Measurements from ENCODE around the gene DMAC2. TPM values are rescaled to one million over a fixed set of nuclear protein-coding genes. Genes with fewer than 3 reads are reported as not detected.

Gene DMAC2
- total and polyA plus RNA-seq, 2 donors from 2014 or later, result 43.9 to 73.9 TPM

GRCh38 chr19:41414461-41414860 is 25.3 kb downstream of the DMAC2 start:
- Histone ChIP-seq H3K27me3 (ENCODE audit: control insufficient read depth, insufficient read depth, low read length) (no peaks in the 10 kb centered on the region), H3K9ac (ENCODE audit: low read length in 3 of 3) (no peak overlapping the region), H3K4me3 (ENCODE audit: low read length in 3 of 3) (no peak overlapping the region), H3K9me3 (ENCODE audit: control insufficient read depth in 2 of 3, insufficient read depth in 1 of 3, low read length in 3 of 3) (no peaks in the 10 kb centered on the region), H3K27ac (ENCODE audit: low read depth in 2 of 2, low read length in 2 of 2) (no peak overlapping the region), H3K4me1 (ENCODE audit: control insufficient read depth in 2 of 3, insufficient read depth in 2 of 3, low read depth in 1 of 3, low read length in 3 of 3) (peaks cover 0 to 4% (median 0%) of the 10 kb centered on the region in 3 donors), H3K36me3 (ENCODE audit: control insufficient read depth in 2 of 3, insufficient read depth in 3 of 3, low read length in 3 of 3) (peaks cover 2 to 50% (median 27%) of the 10 kb centered on the region in 3 donors)
- no peak for FAIRE-seq
- TF ChIP-seq CTCF (IDR thresholded peaks at IDR 0.05; ENCODE audit: borderline replicate concordance, extremely low read depth, insufficient read depth), result no peak
- intact Hi-C loops (cut with DNase I), result no loop called here
- no peak for DNase-seq

GRCh38 chr19:41413947-41414346 is 25.8 kb downstream of the DMAC2 start:
- H3K9me3 ChIP-seq (ENCODE audit: control insufficient read depth in 2 of 3, insufficient read depth in 1 of 3, low read length in 3 of 3), result no peaks in the 10 kb centered on the region
- no peak overlapping the region for H3K27ac ChIP-seq (ENCODE audit: low read depth in 2 of 2, low read length in 2 of 2)
- no peak overlapping the region for H3K4me3 ChIP-seq (ENCODE audit: low read length in 3 of 3)
- DNase-seq, result peak in 1 of 5 donors; percentile 60
- intact Hi-C loops (cut with DNase I), result no loop called here
- FAIRE-seq, result no peak
- no peaks in the 10 kb centered on the region for H3K27me3 ChIP-seq (ENCODE audit: control insufficient read depth, insufficient read depth, low read length)
- no peak overlapping the region for H3K9ac ChIP-seq (ENCODE audit: low read length in 3 of 3)
- H3K4me1 ChIP-seq (ENCODE audit: control insufficient read depth in 2 of 3, insufficient read depth in 2 of 3, low read depth in 1 of 3, low read length in 3 of 3), result peaks cover 0 to 4% (median 0%) of the 10 kb centered on the region in 3 donors
- peaks cover 0 to 47% (median 24%) of the 10 kb centered on the region in 3 donors for H3K36me3 ChIP-seq (ENCODE audit: control insufficient read depth in 2 of 3, insufficient read depth in 3 of 3, low read length in 3 of 3)
- no peak for TF ChIP-seq CTCF (IDR thresholded peaks at IDR 0.05; ENCODE audit: borderline replicate concordance, extremely low read depth, insufficient read depth)

- Histone ChIP-seq H3K27me3 (ENCODE audit: control insufficient read depth, insufficient read depth, low read length) (no peaks in the 10 kb centered on the region), H3K4me3 (ENCODE audit: low read length in 3 of 3) (no peak overlapping the region), H3K9ac (ENCODE audit: low read length in 3 of 3) (no peak overlapping the region), H3K36me3 (ENCODE audit: control insufficient read depth in 2 of 3, insufficient read depth in 3 of 3, low read length in 3 of 3) (peaks cover 0 to 42% (median 20%) of the 10 kb centered on the region in 3 donors), H3K4me1 (ENCODE audit: control insufficient read depth in 2 of 3, insufficient read depth in 2 of 3, low read depth in 1 of 3, low read length in 3 of 3) (peaks cover 0 to 4% (median 0%) of the 10 kb centered on the region in 3 donors), H3K27ac (ENCODE audit: low read depth in 2 of 2, low read length in 2 of 2) (no peak overlapping the region), H3K9me3 (ENCODE audit: control insufficient read depth in 2 of 3, insufficient read depth in 1 of 3, low read length in 3 of 3) (no peaks in the 10 kb centered on the region)
- no peak for DNase-seq
- no peak for TF ChIP-seq CTCF (IDR thresholded peaks at IDR 0.05; ENCODE audit: borderline replicate concordance, extremely low read depth, insufficient read depth)
- intact Hi-C loops (cut with DNase I), result no loop called here
- no peak for FAIRE-seq
Observed at GRCh38 chr19:41412953-41413352, 26.8 kb downstream of the DMAC2 start.

GRCh38 chr19:41411968-41412265 is 27.8 kb downstream of the DMAC2 start:
- H3K27me3 ChIP-seq (ENCODE audit: control insufficient read depth, insufficient read depth, low read length), result no peaks in the 10 kb centered on the region
- H3K9me3 ChIP-seq (ENCODE audit: control insufficient read depth in 2 of 3, insufficient read depth in 1 of 3, low read length in 3 of 3), result no peaks in the 10 kb centered on the region
- H3K9ac ChIP-seq (ENCODE audit: low read length in 3 of 3), result no peak overlapping the region
- peaks cover 0 to 35% (median 18%) of the 10 kb centered on the region in 3 donors for H3K36me3 ChIP-seq (ENCODE audit: control insufficient read depth in 2 of 3, insufficient read depth in 3 of 3, low read length in 3 of 3)
- TF ChIP-seq CTCF (IDR thresholded peaks at IDR 0.05; ENCODE audit: borderline replicate concordance, extremely low read depth, insufficient read depth), result no peak
- DNase-seq (peak in 1 of 5 donors; percentile 51), FAIRE-seq (no peak)
- intact Hi-C loops (cut with DNase I), result no loop called here
- no peak overlapping the region for H3K4me3 ChIP-seq (ENCODE audit: low read length in 3 of 3)
- peaks cover 0 to 8% (median 0%) of the 10 kb centered on the region in 3 donors for H3K4me1 ChIP-seq (ENCODE audit: control insufficient read depth in 2 of 3, insufficient read depth in 2 of 3, low read depth in 1 of 3, low read length in 3 of 3)
- no peak overlapping the region for H3K27ac ChIP-seq (ENCODE audit: low read depth in 2 of 2, low read length in 2 of 2)

Data from kidney (tissue), 14 donors.